GM23248 (cell line): ENCODE results near the gene ZEB2. TPM values are rescaled to one million over a fixed set of nuclear protein-coding genes. Genes with fewer than 3 reads are reported as not detected.

Experiments used
- DNase-seq: peaks from one replicate; pipeline ENCODE4 v3.0.0-alpha.2; 2015
- H2AFZ ChIP-seq: fragments of 200-600 bp; sonication (generic); 2 replicates; pipeline ENCODE4 v1.6.1; 2016; ENCODE audit warnings: antibody characterized with exemption
- H3F3A ChIP-seq: fragments of 200-600 bp; sonication (generic); 2 replicates; pipeline ENCODE4 v1.6.1; 2016; ENCODE audit warnings: mild to moderate bottlenecking, antibody characterized with exemption, mixed run types; ENCODE audit not compliant: insufficient read depth
- H3K27ac ChIP-seq: fragments of 200-600 bp; sonication (generic); 2 replicates; pipeline ENCODE4 v1.5.1; 2016; ENCODE audit warnings: mild to moderate bottlenecking
- H3K27me3 ChIP-seq: fragments of 200-600 bp; sonication (generic); replicated peaks from 2 replicates; pipeline ENCODE4 v1.6.1; 2016; ENCODE audit warnings: mild to moderate bottlenecking; ENCODE audit not compliant: insufficient read depth
- H3K36me3 ChIP-seq: fragments of 200-600 bp; sonication (generic); 2 replicates; pipeline ENCODE4 v1.6.1; 2016; ENCODE audit warnings: low read depth, mild to moderate bottlenecking
- H3K4me1 ChIP-seq: fragments of 200-600 bp; sonication (generic); 2 replicates; pipeline ENCODE4 v1.6.1; 2016; ENCODE audit warnings: mild to moderate bottlenecking; ENCODE audit not compliant: insufficient read depth
- H3K4me2 ChIP-seq: fragments of 200-600 bp; sonication (generic); one replicate; pipeline ENCODE4 v1.6.1; 2016; ENCODE audit warnings: mild to moderate bottlenecking; ENCODE audit not compliant: unreplicated experiment
- H3K4me3 ChIP-seq: fragments of 200-600 bp; sonication (generic); 2 replicates; pipeline ENCODE4 v1.5.1; 2016; ENCODE audit warnings: mild to moderate bottlenecking
- H3K79me2 ChIP-seq: fragments of 200-600 bp; sonication (generic); 2 replicates; pipeline ENCODE4 v1.6.1; 2016; ENCODE audit warnings: mild to moderate bottlenecking; ENCODE audit not compliant: insufficient read depth
- H3K9ac ChIP-seq: fragments of 200-600 bp; sonication (generic); 2 replicates; pipeline ENCODE4 v1.6.1; 2016; ENCODE audit warnings: mild to moderate bottlenecking
- H3K9me2 ChIP-seq: fragments of 200-600 bp; sonication (generic); 2 replicates; pipeline ENCODE4 v1.6.1; 2016; ENCODE audit warnings: mixed run types, mild to moderate bottlenecking, moderate library complexity; ENCODE audit not compliant: insufficient read depth
- H3K9me3 ChIP-seq: fragments of 200-600 bp; sonication (generic); one replicate; pipeline ENCODE4 v1.6.1; 2017; ENCODE audit warnings: low read depth
- H4K20me1 ChIP-seq: fragments of 200-600 bp; sonication (generic); 2 replicates; pipeline ENCODE4 v1.6.0; 2016; ENCODE audit not compliant: insufficient read depth
- EZH2 ChIP-seq: fragments of 200-600 bp; sonication (generic); IDR thresholded peaks from 2 replicates; pipeline ENCODE4 v1.6.1; 2018; ENCODE audit warnings: antibody characterized with exemption, mild to moderate bottlenecking; ENCODE audit not compliant: insufficient read depth, poor library complexity, severe bottlenecking
- EZH2phosphoT487 ChIP-seq: fragments of 200-600 bp; sonication (generic); IDR thresholded peaks from 2 replicates; pipeline ENCODE4 v1.6.1; 2018; ENCODE audit warnings: antibody characterized with exemption, moderate library complexity, mild to moderate bottlenecking, low read depth; ENCODE audit not compliant: insufficient read depth
- WGBS, 2 experiments: methylation state at CpG; one replicate each; pipeline ENCODE4 v1.1.6; 2015 to 2017; ENCODE audit warnings: low lambda C conversion rate in 2 of 2, low coverage in 1 of 2; ENCODE audit errors: missing lambda C conversion rate in 2 of 2; 5-methylcytosine and 5-hydroxymethylcytosine counted together
- in situ Hi-C: fragments of 300-500 bp; cut with MboI; formaldehyde crosslinking; loops from 2 replicates; pipeline ENCODE4 v1.15.0; 2020
- polyA plus RNA-seq: library from polyadenylated mRNA; unstranded; fragments of >200 nt; fragmentation: Nextera tagmentation; extraction: Ambion mirVana; gene quantifications from 2 replicates; pipeline ENCODE4 v1.2.1, GENCODE V29; 2016
- small RNA-seq: library from RNA; depleted of rRNA; stranded (forward); fragments of <200 nt; gene quantifications from one replicate; pipeline ENCODE3, GENCODE V24; 2014; ENCODE audit warnings: low read depth, low replicate concordance
- total RNA-seq: library from RNA; depleted of rRNA; stranded (reverse); fragments of >200 nt; shearing (Covaris generic); gene quantifications from 2 replicates; pipeline ENCODE4 v1.2.3, GENCODE V29; 2014

The ZEB2 gene
- total and polyA plus RNA-seq, 2 experiments from 2014 or later, result 26.2 to 46.8 TPM

DNA sequence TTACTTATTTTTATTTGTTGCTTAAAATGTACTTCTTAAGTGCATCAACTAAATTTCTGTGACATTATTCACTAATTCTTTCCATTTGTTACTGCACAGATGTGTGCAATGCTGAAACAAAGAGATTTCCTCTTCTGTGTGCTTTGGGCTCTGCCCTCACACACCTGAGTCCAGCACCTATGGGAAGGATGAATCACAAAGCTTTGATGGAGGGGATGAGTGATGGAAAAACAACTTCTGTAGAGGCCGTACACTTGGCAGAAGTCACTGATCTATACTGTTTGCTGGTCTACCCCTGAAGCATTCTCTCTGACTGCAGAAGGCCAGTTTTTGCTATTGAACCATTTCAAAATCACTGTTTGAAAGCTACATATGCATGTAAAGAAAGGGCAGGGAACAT, 178.4 kb downstream of the ZEB2 start:
- Histone ChIP-seq H3K4me2 (no peak overlapping the region), H3K27me3 (no peaks in the 10 kb centered on the region), H3K9me3 (no peaks in the 10 kb centered on the region), H2AFZ (no peak overlapping the region), H3K4me1 (no peaks in the 10 kb centered on the region), H3K9me2 (no peaks in the 10 kb centered on the region; the same call in 1 of the 2 replicates), H3K36me3 (no peaks in the 10 kb centered on the region), H3F3A (no peaks in the 10 kb centered on the region), H4K20me1 (no peaks in the 10 kb centered on the region), H3K79me2 (no peaks in the 10 kb centered on the region), H3K27ac (no peak overlapping the region), H3K4me3 (no peak overlapping the region), H3K9ac (no peak overlapping the region)
- DNase-seq, result no peak
- in situ Hi-C loops, result no loop called here
- WGBS, 2 experiments, result 73 to 95% methylated on average over 1 of the region's 1 CpG
- no peak for TF ChIP-seq EZH2phosphoT487

DNA sequence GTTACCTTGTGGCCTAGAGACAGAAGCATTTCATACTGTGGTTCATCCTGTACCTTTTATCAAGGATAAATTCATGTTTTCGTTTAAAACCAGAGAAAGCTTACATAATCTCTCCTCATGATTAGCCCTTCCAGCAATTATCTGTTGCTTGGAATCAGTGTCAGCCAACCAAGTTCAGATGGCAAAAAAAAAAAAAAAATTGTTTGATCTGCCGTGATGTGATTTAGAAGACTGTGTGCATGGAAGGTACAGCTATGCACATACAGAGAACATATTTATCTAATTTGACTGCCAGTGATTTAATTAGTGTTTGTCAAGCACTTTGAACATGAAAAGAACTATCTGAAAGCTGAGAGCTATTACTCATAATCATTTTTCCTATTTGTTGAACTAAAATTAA, 180.9 kb downstream of the ZEB2 start:
- H3K79me2 ChIP-seq, result no peaks in the 10 kb centered on the region
- H3K27ac ChIP-seq, result no peak overlapping the region
- in situ Hi-C loops, result no loop called here
- no peaks in the 10 kb centered on the region; the same call in 1 of the 2 replicates for H3K9me2 ChIP-seq
- no peaks in the 10 kb centered on the region for H3K9me3 ChIP-seq
- TF ChIP-seq EZH2 (no peak), EZH2phosphoT487 (no peak)
- H3K9ac ChIP-seq, result no peak overlapping the region
- H2AFZ ChIP-seq, result no peak overlapping the region
- H4K20me1 ChIP-seq, result no peaks in the 10 kb centered on the region
- H3K4me2 ChIP-seq, result no peak overlapping the region
- DNase-seq, result no peak
- H3K27me3 ChIP-seq, result no peaks in the 10 kb centered on the region
- no peaks in the 10 kb centered on the region for H3F3A ChIP-seq
- H3K4me3 ChIP-seq, result no peak overlapping the region
- 27 to 29% methylated on average over 2 of the region's 2 CpGs for WGBS, 2 experiments
- no peaks in the 10 kb centered on the region for H3K36me3 ChIP-seq
- H3K4me1 ChIP-seq, result no peaks in the 10 kb centered on the region

DNA sequence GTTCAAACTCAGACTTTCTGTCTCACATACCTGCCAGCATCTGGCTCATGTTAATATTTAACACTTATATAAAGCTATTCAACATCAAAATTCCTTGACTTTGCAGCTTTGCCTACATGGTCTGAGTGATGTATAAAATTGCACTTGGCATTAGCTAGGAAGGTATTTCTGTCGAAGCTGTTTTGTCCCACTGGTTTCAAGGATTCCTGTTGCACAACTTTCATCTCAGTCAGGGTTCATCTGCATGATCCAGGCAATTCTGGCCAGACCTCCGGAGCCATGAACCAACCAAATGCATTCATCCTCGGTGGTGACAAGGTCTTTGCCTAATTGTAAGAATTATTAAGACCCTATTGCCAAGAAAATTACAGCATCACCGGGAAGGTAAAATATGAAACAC, 185.4 kb downstream of the ZEB2 start:
- TF ChIP-seq EZH2, result no peak
- TF ChIP-seq EZH2phosphoT487, result no peak
- Histone ChIP-seq H4K20me1 (no peaks in the 10 kb centered on the region), H3K4me2 (no peak overlapping the region), H3K27ac (no peak overlapping the region), H3F3A (no peaks in the 10 kb centered on the region), H3K9me2 (no peaks in the 10 kb centered on the region; the same call in 1 of the 2 replicates), H3K27me3 (no peaks in the 10 kb centered on the region), H3K36me3 (no peaks in the 10 kb centered on the region), H3K9me3 (no peaks in the 10 kb centered on the region), H2AFZ (no peak overlapping the region), H3K79me2 (peaks cover 14% of the 10 kb centered on the region), H3K9ac (no peak overlapping the region), H3K4me1 (peaks cover 9% of the 10 kb centered on the region), H3K4me3 (no peak overlapping the region)
- WGBS, 2 experiments, result 80 to 81% methylated on average over 4 of the region's 4 CpGs
- DNase-seq, result no peak
- in situ Hi-C loops, result no loop called here

Small RNA genes within 50 kb of the gene (small RNA-seq; reads per million reads assigned to genes)
- gene RF01987, result not detected
